ENCODE results near the gene CMTM7.

GRCh38 chr3:32349184-32349583 lies 42.5 kb upstream of the CMTM7 start:
- TF ChIP-seq CTCF (IDR thresholded peaks at IDR 0.05) (no peak), POLR2A (IDR thresholded peaks at IDR 0.05) (no peak)
